Retinal pigment epithelial cell (primary cell): Measurements from ENCODE around the gene AKAP13.
"Not testable (repeated sequence)": the region's sequence is repeated elsewhere in the genome, so short reads cannot be mapped to it uniquely, and the experiment has no call there.

Experiments
- DNase-seq: peaks from one replicate; pipeline ENCODE4 v3.0.0-alpha.2; 2010; ENCODE audit warnings: low read depth
- H3K4me3 ChIP-seq: 2 replicates; pipeline ENCODE4 v1.5.1; 2011; ENCODE audit warnings: mild to moderate bottlenecking, low read length, control low read depth, moderate library complexity
- TF ChIP-seq, protein P1 (sequence below): conservative IDR thresholded peaks from 2 replicates; pipeline ENCODE4 v1.5.1; 2011; ENCODE audit warnings: low read depth, low read length, control low read depth, inconsistent platforms

The AKAP13 gene

DNA sequence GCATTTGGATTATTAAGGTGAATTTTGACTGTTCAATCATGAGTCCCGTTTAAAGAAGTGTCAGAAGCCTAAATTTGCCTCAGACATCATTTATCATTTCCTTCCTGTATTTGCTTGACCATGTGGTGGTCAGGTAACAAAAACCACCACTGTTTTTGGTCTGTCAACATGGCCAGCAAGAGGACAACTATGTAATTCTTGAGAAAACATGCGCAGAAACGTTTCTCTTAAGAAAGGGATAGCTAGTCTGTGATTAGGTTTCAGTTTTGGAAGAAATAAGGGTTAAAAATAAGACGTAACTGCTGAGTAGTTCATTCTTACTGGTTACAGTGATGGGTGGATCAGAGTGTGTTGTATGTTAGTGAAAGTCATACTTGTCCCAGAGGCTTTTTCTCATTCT lies 204.5 kb downstream of the AKAP13 start:
- no peak for DNase-seq
- no peak overlapping the region for H3K4me3 ChIP-seq
- TF ChIP-seq, protein P1, sequence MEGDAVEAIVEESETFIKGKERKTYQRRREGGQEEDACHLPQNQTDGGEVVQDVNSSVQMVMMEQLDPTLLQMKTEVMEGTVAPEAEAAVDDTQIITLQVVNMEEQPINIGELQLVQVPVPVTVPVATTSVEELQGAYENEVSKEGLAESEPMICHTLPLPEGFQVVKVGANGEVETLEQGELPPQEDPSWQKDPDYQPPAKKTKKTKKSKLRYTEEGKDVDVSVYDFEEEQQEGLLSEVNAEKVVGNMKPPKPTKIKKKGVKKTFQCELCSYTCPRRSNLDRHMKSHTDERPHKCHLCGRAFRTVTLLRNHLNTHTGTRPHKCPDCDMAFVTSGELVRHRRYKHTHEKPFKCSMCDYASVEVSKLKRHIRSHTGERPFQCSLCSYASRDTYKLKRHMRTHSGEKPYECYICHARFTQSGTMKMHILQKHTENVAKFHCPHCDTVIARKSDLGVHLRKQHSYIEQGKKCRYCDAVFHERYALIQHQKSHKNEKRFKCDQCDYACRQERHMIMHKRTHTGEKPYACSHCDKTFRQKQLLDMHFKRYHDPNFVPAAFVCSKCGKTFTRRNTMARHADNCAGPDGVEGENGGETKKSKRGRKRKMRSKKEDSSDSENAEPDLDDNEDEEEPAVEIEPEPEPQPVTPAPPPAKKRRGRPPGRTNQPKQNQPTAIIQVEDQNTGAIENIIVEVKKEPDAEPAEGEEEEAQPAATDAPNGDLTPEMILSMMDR = no peak

- not testable (repeated sequence) for H3K4me3 ChIP-seq, DNase-seq
These were observed 205.8 kb downstream of the AKAP13 start for GRCh38 chr15:85586196-85586595.

GRCh38 chr15:85587707-85588411 lies 207.5 kb downstream of the AKAP13 start:
- no peak overlapping the region for H3K4me3 ChIP-seq
- no peak for DNase-seq
- TF ChIP-seq, protein P1 = no peak

- DNase-seq = no peak
- H3K4me3 ChIP-seq = no peak overlapping the region
- TF ChIP-seq, protein P1 = no peak
These were observed 208.3 kb downstream of the AKAP13 start for GRCh38 chr15:85588677-85589076.

GRCh38 chr15:85589851-85590250 lies 209.4 kb downstream of the AKAP13 start:
- no peak overlapping the region for H3K4me3 ChIP-seq
- TF ChIP-seq, protein P1 = no peak
- DNase-seq = no peak

DNA sequence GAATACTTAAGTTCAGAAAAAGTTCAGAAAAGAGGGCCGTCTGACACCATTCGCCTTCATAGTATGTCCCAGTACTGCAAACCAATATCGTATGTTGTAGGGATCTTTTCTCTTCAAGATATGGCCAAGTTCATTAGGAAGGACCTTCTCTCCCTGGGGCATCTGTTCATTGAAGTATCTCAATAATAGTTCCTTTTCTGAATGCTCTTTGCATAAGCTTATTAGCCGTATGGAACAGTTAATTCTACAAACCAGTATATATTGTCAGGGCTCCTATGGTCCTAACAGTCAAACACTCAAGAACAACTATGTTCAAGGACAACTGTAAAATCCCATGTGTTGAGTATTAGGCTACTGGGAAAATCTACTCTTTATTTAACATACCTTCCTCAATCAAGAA lies 211.2 kb downstream of the AKAP13 start:
- TF ChIP-seq, protein P1 = no peak
- H3K4me3 ChIP-seq = no peak overlapping the region
- DNase-seq = no peak

DNA sequence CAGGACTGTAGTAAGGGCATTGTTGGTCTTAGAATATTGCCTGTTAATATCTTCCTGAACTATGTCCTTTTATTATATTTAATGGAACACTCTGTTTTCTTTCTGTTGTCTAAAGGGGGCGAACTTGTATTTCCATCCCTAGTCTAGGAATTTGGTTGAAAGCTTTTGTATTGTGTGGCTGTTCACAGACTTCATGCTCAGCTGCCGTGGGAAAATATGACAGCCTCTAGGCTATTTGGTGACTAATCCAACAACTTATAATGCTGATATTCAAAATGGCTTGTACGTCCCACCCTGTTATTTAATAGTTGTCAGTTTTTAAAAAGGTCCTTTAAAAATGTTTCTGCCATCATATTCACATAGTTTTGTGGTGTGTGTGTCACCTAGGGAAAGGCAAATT lies 211.7 kb downstream of the AKAP13 start:
- DNase-seq = peak; percentile 35
- no peak overlapping the region for H3K4me3 ChIP-seq
- TF ChIP-seq, protein P1 = peak; percentile 45
